ENCODE measurements around the gene ZNRF1. TPM values are rescaled to one million over a fixed set of nuclear protein-coding genes. Genes with fewer than 3 reads are reported as not detected.
A peak's percentile ranks its signal among the peaks of the same experiment; 100 is the strongest.

Gene ZNRF1
- total RNA-seq, 2 donors from 2014 or later, result 58.2 to 88.4 TPM

DNA sequence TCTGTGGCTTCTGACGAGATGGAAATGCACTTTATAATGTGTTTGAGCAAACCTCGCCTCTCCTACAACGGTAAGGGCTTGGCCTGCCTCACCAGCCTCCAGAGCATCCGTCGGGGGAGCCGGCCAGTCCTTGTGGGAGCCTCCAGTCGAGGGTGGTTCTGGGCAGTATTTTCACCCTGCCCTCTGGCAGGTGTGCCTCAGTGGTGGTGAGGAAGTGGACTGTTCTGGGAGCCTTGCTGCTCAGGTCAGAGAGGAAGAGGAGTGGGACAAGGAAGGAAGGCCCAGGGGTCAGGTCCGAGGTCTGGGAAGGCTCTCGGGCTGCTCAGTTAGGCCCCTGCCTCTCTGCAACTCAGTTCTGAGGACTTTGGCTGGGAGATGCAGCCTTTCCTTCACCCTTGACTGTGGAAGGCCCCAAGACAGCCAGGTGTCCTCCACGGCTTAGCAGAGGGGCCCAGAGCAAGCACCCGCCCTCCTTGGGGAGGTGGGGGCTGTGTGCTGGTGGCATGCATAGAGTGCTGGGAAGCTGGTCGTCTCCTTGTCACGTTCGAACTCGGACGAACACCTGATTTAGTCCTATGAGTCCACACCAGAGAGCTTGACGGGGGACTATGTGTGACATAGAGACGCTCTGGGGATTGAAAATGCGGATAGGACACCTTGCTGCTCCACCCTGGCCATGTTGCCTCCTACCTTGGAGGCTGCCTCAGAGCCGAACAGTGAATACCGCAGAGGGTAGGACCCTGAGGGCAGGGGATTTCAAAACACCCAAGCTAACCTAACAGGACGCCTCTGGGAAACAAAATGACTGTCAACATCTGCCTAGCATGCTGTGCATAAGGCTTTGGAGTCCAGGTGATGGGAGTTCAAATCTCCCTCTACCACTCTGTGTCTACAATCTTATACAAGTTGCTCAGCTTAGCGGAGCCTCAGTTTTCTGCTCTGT lies 95.0 kb downstream of the ZNRF1 start:
- Mint-ChIP-seq H3K9me3 (no peaks in the 10 kb centered on the region), H3K36me3 (ENCODE audit: low read depth) (peaks cover 27% of the 10 kb centered on the region), H3K4me3 (no peak overlapping the region), H3K27ac (no peak overlapping the region), H3K27me3 (no peaks in the 10 kb centered on the region), H3K4me1 (peaks cover 36% of the 10 kb centered on the region)
- ATAC-seq (replicated peaks), result no peak

DNA sequence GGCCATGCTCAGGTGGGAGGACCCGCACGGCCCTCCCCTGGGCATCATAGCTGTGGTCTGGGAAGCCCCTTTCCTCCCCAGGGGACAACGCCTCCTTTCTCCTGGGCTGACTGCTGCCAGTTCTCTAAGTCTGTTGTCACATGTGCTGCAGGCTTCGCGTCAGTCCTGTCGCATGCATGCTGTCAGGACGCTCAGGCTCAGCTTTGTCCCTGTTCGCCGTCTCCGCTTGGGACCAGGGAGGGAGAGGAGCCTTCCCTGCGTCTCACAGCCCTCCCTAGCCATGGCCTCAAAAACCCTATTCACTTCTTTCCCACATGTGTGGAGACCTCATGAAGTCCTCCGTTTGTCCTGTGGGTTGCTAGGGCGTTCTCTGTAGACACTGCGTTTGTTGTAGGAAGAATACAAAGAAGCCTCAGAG lies 96.4 kb downstream of the ZNRF1 start:
- no peaks in the 10 kb centered on the region for H3K9me3 Mint-ChIP-seq
- H3K4me1 Mint-ChIP-seq, result peaks cover 41% of the 10 kb centered on the region
- peaks cover 27% of the 10 kb centered on the region for H3K36me3 Mint-ChIP-seq (ENCODE audit: low read depth)
- no peaks in the 10 kb centered on the region for H3K27me3 Mint-ChIP-seq
- H3K4me3 Mint-ChIP-seq, result no peak overlapping the region
- H3K27ac Mint-ChIP-seq, result peak overlapping the region; percentile 97
- no peak for ATAC-seq (replicated peaks)

DNA sequence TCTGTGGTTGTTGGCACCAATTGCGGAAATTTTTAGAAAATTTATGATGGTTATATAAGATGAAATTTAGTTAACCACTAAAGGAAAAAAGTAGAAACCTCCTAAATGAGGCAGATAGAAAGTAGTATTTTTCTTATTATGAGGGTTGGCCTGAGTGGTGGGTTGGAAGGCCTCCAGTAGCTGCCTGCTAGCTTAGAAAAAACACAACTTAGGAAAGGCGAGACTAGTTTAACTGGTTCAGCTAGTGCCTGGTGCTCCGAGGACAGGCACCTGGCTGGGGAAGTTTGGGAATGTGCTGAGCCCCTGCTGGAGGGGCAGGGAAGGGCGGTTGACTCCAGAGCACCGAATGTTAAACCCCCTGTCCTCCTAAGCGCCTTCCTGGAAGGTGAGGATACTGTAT lies 97.8 kb downstream of the ZNRF1 start:
- ATAC-seq (replicated peaks), result peak; percentile 20
- no peaks in the 10 kb centered on the region for H3K27me3 Mint-ChIP-seq
- H3K9me3 Mint-ChIP-seq, result no peaks in the 10 kb centered on the region
- peak overlapping the region; percentile 97 for H3K27ac Mint-ChIP-seq
- H3K4me3 Mint-ChIP-seq, result peak overlapping the region; percentile 86
- peaks cover 48% of the 10 kb centered on the region for H3K4me1 Mint-ChIP-seq
- H3K36me3 Mint-ChIP-seq (ENCODE audit: low read depth), result peaks cover 27% of the 10 kb centered on the region

DNA sequence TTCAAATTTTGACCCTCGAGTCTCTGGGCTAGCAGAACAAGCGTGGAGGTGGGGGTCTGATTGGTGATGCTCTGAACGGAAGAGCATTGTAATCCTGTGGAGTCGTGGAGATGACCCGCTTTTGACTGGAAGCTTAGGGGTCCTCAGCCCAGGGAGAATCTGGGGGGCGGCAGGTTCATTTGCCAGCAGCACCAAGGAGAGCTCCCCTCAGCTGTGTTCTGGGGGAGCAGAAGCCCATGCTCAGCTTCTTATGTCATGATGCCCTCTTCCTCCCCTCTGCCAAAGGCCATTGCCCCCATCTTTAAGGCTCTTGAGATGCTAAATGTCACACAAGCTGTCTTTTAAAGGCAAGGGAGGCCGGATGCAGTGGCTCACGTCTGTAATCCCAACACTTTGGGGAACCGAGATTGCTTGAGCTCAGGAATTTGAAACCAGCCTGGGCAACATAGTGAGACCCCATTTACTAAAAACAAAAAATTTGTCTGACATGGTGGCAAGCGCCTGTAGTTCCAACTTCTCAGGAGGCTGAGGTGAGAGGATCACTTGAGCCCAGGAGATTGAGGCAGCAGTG lies 98.5 kb downstream of the ZNRF1 start:
- Mint-ChIP-seq H3K4me1 (peaks cover 49% of the 10 kb centered on the region), H3K9me3 (no peaks in the 10 kb centered on the region), H3K27ac (peak overlapping the region; percentile 97), H3K36me3 (ENCODE audit: low read depth) (peaks cover 27% of the 10 kb centered on the region), H3K27me3 (no peaks in the 10 kb centered on the region), H3K4me3 (peak overlapping the region; percentile 86)
- no peak for ATAC-seq (replicated peaks)

DNA sequence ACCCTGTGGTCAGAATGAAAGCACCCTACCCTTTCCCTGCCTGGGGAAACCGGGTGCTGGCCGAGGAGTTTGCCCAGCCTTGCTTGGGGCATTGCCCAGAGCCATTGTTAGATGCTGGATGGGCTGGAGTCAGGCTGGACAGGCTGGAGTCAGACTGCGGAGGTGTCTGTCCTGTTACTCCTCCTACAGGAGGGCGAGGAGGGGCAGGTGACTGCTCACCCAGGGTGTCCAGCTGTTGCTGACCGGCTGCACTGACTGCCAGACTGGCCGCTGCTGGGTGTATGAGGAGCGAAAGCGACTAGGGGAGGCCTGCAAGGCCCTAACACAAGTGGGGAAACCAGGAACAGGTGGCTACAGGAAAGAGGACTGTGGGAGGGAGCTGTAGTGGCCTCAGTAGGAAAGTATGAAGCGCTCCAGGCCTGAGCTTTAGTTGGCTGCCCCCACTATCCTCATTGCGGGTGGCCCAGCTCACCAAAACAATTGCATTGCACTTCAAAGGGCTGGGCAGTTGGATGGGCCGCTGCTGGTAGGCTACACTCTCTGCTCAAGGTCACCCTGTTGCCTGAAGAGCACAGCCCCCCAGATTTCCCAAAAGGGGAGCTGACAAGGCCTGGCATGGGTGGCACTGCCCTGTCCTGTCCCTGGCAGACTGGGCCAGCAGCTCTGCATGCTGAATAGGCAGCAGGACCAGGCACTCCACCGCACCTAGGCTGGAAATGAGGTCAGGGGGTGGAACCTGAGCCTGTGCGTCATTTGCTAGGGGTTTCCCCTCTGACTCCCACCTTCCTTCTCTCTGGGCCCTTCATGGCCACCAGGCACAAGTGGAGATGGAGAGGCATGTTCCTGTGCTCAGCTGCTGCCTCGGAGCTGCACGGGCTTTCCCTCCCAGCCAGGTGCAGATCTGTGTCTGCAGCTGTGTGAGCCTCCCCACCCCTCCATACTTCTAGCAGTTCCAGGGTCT lies 99.4 kb downstream of the ZNRF1 start:
- H3K27ac Mint-ChIP-seq, result peak overlapping the region; percentile 97
- peaks cover 51% of the 10 kb centered on the region for H3K4me1 Mint-ChIP-seq
- H3K27me3 Mint-ChIP-seq, result no peaks in the 10 kb centered on the region
- H3K4me3 Mint-ChIP-seq, result peak overlapping the region; percentile 86
- no peaks in the 10 kb centered on the region for H3K9me3 Mint-ChIP-seq
- peak; percentile 91 for ATAC-seq (replicated peaks)
- peaks cover 37% of the 10 kb centered on the region for H3K36me3 Mint-ChIP-seq (ENCODE audit: low read depth)

DNA sequence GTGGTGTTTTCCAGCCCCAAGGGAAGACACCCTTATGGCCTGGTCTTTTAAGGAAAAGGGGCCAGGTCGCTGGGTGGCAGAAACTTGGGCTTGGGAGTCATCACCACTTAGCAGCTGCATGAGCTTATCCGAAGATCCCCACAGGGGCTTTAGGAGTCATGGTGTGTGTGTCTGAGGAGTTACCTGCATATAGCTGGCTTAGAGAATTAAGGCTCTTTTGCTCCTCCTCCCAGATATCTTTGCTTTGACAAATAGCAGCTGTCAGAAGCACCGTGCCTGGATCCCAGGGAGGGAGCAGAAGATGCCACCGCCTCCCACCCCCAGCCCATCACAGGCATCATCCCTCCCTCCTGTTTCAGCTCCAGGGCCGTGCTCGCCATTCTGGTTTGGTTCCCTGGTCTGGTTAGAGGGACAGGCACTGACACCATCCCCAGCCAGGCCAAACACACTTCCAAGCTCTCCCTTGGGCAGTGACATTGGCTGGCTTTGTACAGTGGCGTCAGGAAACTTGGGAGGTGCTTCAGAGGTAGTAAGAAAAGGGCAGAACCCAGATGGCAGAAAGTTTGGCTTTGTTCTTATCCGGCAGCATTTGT lies 100.3 kb downstream of the ZNRF1 start:
- peaks cover 45% of the 10 kb centered on the region for H3K36me3 Mint-ChIP-seq (ENCODE audit: low read depth)
- peak overlapping the region; percentile 97 for H3K27ac Mint-ChIP-seq
- no peaks in the 10 kb centered on the region for H3K27me3 Mint-ChIP-seq
- H3K4me3 Mint-ChIP-seq, result peak overlapping the region; percentile 86
- no peaks in the 10 kb centered on the region for H3K9me3 Mint-ChIP-seq
- ATAC-seq (replicated peaks), result peak; percentile 7
- peaks cover 54% of the 10 kb centered on the region for H3K4me1 Mint-ChIP-seq

DNA sequence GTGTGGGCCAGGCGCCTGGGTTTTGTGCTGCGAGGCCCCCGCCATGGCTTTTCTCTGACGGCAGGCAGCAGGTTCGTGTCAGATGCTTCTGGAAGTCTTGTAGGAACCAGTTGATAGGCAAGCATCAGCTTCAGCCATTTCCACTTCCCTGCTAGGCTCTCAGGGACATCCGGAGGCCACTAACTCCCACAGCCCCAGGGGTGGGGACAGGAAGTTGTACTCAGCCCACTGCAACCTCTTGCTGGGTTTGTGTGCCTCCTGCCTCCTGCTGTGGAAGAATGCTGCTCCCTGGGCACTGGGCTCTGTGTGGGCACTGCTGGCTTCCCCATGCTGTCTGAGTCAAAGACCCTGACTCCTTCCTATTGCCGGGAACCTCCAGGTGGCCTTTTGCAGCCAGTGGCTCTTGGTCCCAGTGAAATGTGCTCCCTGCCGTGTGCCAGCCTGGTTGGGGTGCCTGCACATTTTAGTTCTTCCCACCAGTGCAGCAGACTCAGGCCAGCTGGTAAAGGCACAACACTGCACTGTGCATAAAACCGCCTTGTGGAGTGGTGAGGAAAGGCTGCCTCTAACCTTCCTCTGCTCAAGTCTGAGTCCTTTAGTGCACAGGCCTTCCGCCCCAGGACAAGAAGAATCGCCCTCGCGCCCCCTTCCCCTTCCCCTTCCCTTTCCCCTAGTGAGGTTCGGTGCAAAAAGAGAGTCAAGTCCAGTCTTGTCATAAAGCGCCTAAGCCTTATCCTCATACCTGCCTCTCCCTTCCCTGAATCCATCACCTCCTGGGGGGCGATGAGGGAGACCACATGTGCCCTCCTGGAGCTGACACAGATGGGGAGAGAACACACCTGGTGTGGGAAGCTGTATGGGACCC lies 101.1 kb downstream of the ZNRF1 start:
- Mint-ChIP-seq H3K36me3 (ENCODE audit: low read depth) (peaks cover 48% of the 10 kb centered on the region), H3K27me3 (no peaks in the 10 kb centered on the region), H3K4me1 (peaks cover 60% of the 10 kb centered on the region), H3K27ac (peak overlapping the region; percentile 97), H3K4me3 (peak overlapping the region; percentile 86), H3K9me3 (no peaks in the 10 kb centered on the region)
- ATAC-seq (replicated peaks), result peak; percentile 51

DNA sequence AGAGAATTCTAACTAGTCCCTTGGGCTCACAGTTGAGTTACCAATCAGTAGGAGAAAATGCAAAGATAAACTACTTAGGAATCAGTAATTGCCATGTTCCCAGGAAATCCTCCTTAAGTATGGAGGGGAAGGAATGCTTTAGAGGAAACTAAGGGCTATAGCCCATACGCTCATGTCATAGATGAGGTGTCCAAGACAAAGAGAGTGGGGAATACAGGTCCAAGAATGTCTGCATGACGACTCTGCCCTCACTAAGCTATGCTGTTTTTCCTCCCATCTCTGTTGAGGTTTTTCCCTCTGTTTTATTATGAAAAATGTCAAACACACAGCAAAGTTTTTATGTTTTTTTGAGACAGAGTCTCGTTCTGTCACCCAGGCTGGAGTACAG lies 101.8 kb downstream of the ZNRF1 start:
- peak overlapping the region; percentile 97 for H3K27ac Mint-ChIP-seq
- H3K9me3 Mint-ChIP-seq, result no peaks in the 10 kb centered on the region
- no peaks in the 10 kb centered on the region for H3K27me3 Mint-ChIP-seq
- ATAC-seq (replicated peaks), result no peak
- H3K4me1 Mint-ChIP-seq, result peaks cover 63% of the 10 kb centered on the region
- peak overlapping the region; percentile 86 for H3K4me3 Mint-ChIP-seq
- H3K36me3 Mint-ChIP-seq (ENCODE audit: low read depth), result peaks cover 48% of the 10 kb centered on the region

DNA sequence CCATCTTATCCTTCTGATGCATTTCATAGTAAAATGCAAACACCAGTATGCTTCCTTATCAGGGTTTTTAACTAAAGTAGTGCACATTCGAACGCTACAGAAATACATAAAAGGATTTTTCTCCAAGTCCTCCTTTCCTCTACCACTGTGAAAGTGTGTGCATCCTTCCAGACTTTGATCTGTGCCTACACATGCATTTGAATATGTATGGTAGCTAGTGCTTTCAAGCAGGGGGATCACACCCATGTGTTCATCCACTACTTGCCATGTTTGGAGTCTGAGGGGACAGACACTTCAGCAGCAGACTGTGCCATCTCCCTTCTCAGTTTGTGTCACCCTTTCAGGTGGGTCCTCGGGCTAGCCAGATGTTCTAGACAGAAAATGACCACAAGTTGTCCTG lies 102.8 kb downstream of the ZNRF1 start:
- H3K9me3 Mint-ChIP-seq, result no peaks in the 10 kb centered on the region
- no peaks in the 10 kb centered on the region for H3K27me3 Mint-ChIP-seq
- no peak for ATAC-seq (replicated peaks)
- peak overlapping the region; percentile 36 for H3K27ac Mint-ChIP-seq
- H3K36me3 Mint-ChIP-seq (ENCODE audit: low read depth), result peaks cover 48% of the 10 kb centered on the region
- H3K4me3 Mint-ChIP-seq, result peak overlapping the region; percentile 40
- peaks cover 63% of the 10 kb centered on the region for H3K4me1 Mint-ChIP-seq

DNA sequence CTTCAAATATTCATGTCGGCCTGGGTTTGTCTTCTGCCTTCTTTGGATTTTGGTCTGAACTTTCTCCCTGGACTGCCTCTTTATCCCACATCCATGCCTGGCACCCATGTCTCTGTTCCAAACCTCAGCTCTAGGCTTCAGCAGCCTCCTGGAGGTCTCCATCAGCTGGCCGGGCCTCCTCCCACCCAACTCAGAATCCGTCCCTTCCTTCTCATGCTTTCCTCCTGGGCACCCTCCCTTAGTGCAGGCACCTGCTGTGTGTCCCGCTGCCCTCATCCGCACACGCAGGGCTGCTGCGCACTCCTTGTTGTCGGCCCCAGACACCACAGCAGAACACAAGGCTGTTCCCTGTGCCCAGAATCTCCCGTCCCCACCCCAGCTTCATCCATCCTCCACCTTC lies 103.8 kb downstream of the ZNRF1 start:
- Mint-ChIP-seq H3K27me3 (no peaks in the 10 kb centered on the region), H3K36me3 (ENCODE audit: low read depth) (peaks cover 52% of the 10 kb centered on the region), H3K4me3 (peak overlapping the region; percentile 32), H3K27ac (peak overlapping the region; percentile 44), H3K4me1 (peaks cover 64% of the 10 kb centered on the region), H3K9me3 (no peaks in the 10 kb centered on the region)
- no peak for ATAC-seq (replicated peaks)

DNA sequence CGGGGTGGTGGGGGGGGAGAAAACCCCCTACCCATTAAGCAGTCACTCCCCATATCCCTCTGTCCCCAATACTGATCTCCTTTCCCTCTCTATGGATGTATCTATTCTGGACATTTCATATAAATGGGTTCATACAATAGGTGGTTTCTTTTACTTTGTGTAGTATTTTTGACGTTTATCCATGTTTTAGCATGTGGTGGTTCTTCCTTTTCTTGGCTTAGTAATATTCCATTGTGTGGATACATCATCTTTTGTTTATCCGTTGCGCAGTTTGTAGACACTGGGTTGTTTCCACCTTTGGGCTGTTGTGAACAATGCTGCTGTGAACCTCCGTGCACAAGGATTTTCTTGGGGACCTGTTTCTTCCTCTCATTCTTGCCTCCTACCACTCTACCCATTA lies 105.2 kb downstream of the ZNRF1 start:
- H3K4me1 Mint-ChIP-seq, result peaks cover 61% of the 10 kb centered on the region
- no peaks in the 10 kb centered on the region for H3K27me3 Mint-ChIP-seq
- ATAC-seq (replicated peaks), result no peak
- H3K27ac Mint-ChIP-seq, result peak overlapping the region; percentile 96
- H3K9me3 Mint-ChIP-seq, result no peaks in the 10 kb centered on the region
- H3K36me3 Mint-ChIP-seq (ENCODE audit: low read depth), result peaks cover 66% of the 10 kb centered on the region
- H3K4me3 Mint-ChIP-seq, result peak overlapping the region; percentile 91

DNA sequence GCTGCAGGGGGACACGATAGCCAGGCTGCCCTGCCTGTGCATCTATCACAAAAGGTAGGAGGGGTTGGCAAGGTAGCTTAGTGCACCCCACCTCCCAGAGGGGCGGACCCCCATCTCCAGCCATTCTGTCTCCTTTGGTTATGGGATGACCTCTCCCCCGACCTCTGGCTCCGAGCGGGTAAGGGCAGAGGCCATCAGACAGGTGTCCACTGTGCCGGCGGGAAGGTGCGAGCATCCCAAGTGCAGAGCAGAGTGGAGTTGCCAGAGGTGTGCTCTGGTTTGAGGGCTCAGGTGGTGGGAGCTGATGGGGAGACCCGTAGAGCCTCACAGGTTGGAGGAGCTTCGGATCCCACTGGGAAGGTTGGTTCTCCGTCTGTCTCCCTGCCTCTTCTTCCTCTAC lies 106.0 kb downstream of the ZNRF1 start:
- no peaks in the 10 kb centered on the region for H3K9me3 Mint-ChIP-seq
- peak overlapping the region; percentile 91 for H3K4me3 Mint-ChIP-seq
- H3K4me1 Mint-ChIP-seq, result peaks cover 57% of the 10 kb centered on the region
- peaks cover 74% of the 10 kb centered on the region for H3K36me3 Mint-ChIP-seq (ENCODE audit: low read depth)
- no peak for ATAC-seq (replicated peaks)
- H3K27me3 Mint-ChIP-seq, result no peaks in the 10 kb centered on the region
- H3K27ac Mint-ChIP-seq, result peak overlapping the region; percentile 96

DNA sequence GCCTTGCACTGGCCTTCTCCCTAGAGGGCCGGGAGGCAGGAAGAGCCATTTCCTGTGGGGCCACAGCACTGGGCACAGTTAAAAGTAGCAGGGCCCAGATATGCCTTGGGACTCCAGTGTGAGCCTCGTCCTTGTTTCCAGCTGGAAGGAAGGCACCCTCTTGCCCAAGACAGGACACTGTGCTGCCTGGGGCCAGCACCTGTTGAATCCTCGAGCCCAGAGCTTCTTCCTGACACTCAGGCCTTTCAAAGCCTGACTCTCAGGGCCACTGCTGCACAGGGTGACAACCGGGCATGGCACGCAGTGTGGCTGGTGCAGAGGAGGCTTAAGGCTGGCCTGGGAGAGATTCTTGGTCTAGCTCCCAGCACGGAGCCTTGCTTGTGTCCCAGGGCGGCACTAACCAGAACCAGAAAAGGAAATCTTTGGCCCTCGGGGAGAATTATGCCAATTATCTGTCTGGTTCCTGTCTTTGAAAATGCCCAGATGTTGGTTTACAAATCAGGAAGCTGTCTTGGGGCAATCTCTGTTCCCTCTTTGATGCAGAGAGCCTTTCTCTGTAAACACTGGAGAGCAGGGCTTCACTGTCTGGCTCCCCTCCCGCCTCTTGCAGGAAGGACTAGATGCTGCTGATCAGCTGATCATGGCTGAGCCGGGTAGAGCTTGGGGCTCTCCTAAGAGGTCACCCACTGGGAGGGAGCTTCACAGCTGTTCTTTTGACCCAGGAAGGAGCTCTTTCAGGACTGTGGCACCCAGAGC lies 106.7 kb downstream of the ZNRF1 start:
- Mint-ChIP-seq H3K4me3 (peak overlapping the region; percentile 91), H3K36me3 (ENCODE audit: low read depth) (peaks cover 81% of the 10 kb centered on the region), H3K27ac (peak overlapping the region; percentile 96), H3K9me3 (no peaks in the 10 kb centered on the region), H3K27me3 (no peaks in the 10 kb centered on the region), H3K4me1 (peaks cover 56% of the 10 kb centered on the region)
- ATAC-seq (replicated peaks), result no peak

Measured in activated T-helper 17 cell treated with anti-CD3 and anti-CD28 coated beads, Interleukin-2, amount 50 U/mL, for 72 hours (primary cell).